ENCODE results near the gene KCTD1.

- TF ChIP-seq POLR2A (IDR thresholded peaks at IDR 0.05): no peak
- TF ChIP-seq, protein P1, sequence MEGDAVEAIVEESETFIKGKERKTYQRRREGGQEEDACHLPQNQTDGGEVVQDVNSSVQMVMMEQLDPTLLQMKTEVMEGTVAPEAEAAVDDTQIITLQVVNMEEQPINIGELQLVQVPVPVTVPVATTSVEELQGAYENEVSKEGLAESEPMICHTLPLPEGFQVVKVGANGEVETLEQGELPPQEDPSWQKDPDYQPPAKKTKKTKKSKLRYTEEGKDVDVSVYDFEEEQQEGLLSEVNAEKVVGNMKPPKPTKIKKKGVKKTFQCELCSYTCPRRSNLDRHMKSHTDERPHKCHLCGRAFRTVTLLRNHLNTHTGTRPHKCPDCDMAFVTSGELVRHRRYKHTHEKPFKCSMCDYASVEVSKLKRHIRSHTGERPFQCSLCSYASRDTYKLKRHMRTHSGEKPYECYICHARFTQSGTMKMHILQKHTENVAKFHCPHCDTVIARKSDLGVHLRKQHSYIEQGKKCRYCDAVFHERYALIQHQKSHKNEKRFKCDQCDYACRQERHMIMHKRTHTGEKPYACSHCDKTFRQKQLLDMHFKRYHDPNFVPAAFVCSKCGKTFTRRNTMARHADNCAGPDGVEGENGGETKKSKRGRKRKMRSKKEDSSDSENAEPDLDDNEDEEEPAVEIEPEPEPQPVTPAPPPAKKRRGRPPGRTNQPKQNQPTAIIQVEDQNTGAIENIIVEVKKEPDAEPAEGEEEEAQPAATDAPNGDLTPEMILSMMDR (IDR thresholded peaks at IDR 0.05 in 4 of 5, conservative IDR thresholded peaks at IDR 0.05 in 1 of 5): no peak
Measured at GRCh38 chr18:26456070-26456491, 92.3 kb downstream of the KCTD1 start.
